PC-9 (cell line): ENCODE data around the gene UCHL3.

Source experiments
- CTCF ChIP-seq: fragments of 200-600 bp; sonication (generic); conservative IDR thresholded peaks from 2 replicates; pipeline ENCODE4 v1.6.1; 2017; ENCODE audit warnings: mixed run types, antibody characterized with exemption, mild to moderate bottlenecking, moderate library complexity
- EZH2 ChIP-seq: fragments of 200-600 bp; sonication (generic); IDR thresholded peaks from 2 replicates; pipeline ENCODE4 v1.8.0; 2017; ENCODE audit warnings: antibody characterized with exemption, low read depth

- no peak for TF ChIP-seq EZH2
- no peak for TF ChIP-seq CTCF
Measured at GRCh38 chr13:75569576-75569975, 20.0 kb downstream of the UCHL3 start.
